GM20431 (cell line): ENCODE measurements around the gene NEDD9.

Source experiments
- in situ Hi-C: fragments of 300-500 bp; cut with MseI, MboI; formaldehyde crosslinking; loops from one replicate; pipeline ENCODE4 v1.15.0; 2020; ENCODE audit warnings: low sequenced_read_pairs; ENCODE audit not compliant: unreplicated experiment

The NEDD9 gene

GRCh38 chr6:11152581-11152980 is 79.9 kb downstream of the NEDD9 start:
- in situ Hi-C loops, result no loop called here

GRCh38 chr6:11151488-11151887 is 81.0 kb downstream of the NEDD9 start:
- in situ Hi-C loops, result no loop called here

GRCh38 chr6:11149551-11149950 is 82.9 kb downstream of the NEDD9 start:
- in situ Hi-C loops, result loop anchor here (10.0 kb wide), 1 partner anchor 345 kb away; no protein-coding TSS in a partner anchor

- in situ Hi-C loops, result loop anchor here (10.0 kb wide), 1 partner anchor 349 kb away; no protein-coding TSS in a partner anchor
Observed at GRCh38 chr6:11146117-11146826, 86.2 kb downstream of the NEDD9 start.

- in situ Hi-C loops, result loop anchor here (10.0 kb wide), 1 partner anchor 350 kb away; no protein-coding TSS in a partner anchor
Observed at GRCh38 chr6:11144393-11144851, 88.0 kb downstream of the NEDD9 start.

GRCh38 chr6:11143394-11144371 is 88.8 kb downstream of the NEDD9 start:
- in situ Hi-C loops, result loop anchor here (10.0 kb wide), 1 partner anchor 351 kb away; no protein-coding TSS in a partner anchor

GRCh38 chr6:11142296-11143027 is 90.0 kb downstream of the NEDD9 start:
- in situ Hi-C loops, result loop anchor here (10.0 kb wide), 1 partner anchor 352 kb away; no protein-coding TSS in a partner anchor

- in situ Hi-C loops, result loop anchor here (10.0 kb wide), 1 partner anchor 354 kb away; no protein-coding TSS in a partner anchor
Observed at GRCh38 chr6:11141295-11141694, 91.2 kb downstream of the NEDD9 start.

GRCh38 chr6:11140056-11140455 is 92.4 kb downstream of the NEDD9 start:
- in situ Hi-C loops, result loop anchor here (10.0 kb wide), 1 partner anchor 355 kb away; no protein-coding TSS in a partner anchor

- in situ Hi-C loops, result no loop called here
Observed at GRCh38 chr6:11139051-11139960, 93.2 kb downstream of the NEDD9 start.

GRCh38 chr6:11136809-11137208 is 95.7 kb downstream of the NEDD9 start:
- in situ Hi-C loops, result no loop called here
